HG02763 (cell line): ENCODE measurements around the gene JADE2.
"Not testable (repeated sequence)": the region's sequence is repeated elsewhere in the genome, so short reads cannot be mapped to it uniquely, and the experiment has no call there.

Source experiments
- ATAC-seq: cut with Tn5 transposase; IDR thresholded peaks from one replicate; pipeline ENCODE4 v1.9.1; 2021; ENCODE audit warnings: mild to moderate bottlenecking, moderate library complexity; ENCODE audit not compliant: unreplicated experiment

JADE2 gene

DNA sequence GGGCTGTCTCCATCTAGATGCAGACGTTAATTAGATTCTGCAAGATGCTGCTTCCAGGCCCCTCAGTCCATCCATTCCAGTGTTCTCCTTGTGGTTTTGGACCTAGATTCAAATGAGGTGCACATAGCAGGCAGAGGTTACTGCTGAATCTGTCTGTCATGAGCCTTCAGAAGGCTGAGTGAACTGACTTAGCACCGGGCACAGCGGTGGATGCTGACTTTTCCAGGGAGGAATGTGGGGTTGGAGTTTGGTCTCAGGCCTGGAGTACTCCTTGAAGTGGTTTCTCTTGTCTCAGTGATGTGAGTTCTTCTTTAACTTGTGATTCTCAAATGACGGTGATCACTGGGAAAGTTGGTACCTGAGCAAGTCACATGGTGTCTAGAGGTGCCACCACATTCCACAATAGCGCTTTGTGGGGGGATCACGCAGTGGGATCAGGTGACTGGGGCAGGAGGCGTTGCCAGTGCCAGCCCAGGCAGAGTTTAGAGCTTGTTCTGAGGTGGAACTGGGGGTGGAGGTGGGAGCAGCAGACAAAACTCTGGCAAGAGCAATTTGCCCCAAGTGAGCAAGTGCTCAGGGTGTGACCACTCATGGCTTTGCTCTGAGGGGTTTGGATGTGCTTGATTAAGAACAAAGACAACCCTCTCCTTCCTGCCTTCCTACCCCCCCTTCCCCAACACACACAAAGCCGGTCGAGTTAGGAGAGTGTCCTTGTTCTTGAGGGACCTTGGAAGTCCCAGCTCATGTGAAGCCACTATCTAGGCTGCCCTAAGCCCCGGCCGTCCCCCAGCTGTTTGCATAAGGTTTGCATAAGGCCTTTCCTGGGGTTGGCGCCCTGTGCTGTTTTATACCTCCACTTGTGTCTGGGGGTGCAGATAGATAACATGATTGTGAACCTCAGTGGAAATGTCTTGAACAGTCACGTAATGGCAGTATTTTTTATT lies 25.1 kb downstream of the JADE2 start:
- ATAC-seq: no peak

DNA sequence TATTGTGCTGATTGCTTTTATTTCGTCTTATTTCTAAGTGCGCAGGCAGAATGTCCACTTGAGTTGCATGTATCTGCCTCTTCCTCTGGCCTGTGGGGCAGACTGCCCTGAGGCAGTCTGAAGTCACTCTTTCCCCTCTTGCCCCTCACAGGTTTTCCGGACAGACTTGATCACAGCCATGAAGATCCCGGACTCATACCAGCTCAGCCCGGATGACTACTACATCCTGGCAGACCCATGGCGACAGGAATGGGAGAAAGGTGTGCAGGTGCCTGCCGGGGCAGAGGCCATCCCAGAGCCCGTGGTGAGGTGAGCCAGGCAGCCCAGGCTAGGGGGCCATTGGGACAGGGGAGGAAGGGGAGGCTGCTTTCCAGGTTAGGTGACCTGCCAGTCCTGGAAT lies 26.4 kb downstream of the JADE2 start:
- no peak for ATAC-seq

DNA sequence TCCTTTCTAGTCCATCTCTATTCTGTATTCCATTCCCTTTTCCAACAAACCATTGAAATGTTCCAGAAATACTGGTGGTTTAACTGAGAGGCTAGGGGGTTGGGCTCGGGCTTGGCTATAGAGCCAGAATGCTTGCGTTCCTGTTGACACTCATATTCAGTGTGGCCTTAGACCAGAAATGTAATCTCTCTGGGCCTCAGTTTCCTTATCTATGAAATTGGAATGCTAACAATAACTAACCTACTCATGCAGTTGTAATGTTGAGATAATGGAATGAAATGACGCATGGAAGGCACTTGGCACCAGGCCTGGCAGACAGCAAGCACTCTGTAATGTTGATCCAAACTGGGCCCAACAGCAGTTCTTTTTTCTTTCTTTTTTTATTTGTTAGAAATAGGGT lies 26.8 kb downstream of the JADE2 start:
- no peak for ATAC-seq

DNA sequence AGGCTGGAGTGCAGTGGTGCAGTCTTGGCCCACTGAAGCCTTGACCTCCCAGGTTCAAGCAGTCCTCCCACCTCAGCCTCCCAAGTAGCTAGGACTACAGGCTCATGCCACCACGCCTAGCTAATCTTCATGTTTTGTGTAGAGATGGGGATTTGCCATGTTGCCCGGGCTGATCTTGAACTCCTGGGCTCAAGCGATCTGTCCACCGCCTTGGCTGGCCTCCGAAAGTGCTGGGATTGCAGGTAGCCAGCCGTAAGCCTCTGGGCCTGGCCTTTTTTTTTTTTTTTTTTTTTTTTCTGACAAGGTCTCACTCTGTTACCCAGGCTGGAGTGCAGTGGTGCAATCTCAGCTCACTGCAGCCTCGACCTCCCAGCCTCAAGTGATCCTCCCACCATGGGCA lies 27.2 kb downstream of the JADE2 start:
- ATAC-seq: not testable (repeated sequence)

DNA sequence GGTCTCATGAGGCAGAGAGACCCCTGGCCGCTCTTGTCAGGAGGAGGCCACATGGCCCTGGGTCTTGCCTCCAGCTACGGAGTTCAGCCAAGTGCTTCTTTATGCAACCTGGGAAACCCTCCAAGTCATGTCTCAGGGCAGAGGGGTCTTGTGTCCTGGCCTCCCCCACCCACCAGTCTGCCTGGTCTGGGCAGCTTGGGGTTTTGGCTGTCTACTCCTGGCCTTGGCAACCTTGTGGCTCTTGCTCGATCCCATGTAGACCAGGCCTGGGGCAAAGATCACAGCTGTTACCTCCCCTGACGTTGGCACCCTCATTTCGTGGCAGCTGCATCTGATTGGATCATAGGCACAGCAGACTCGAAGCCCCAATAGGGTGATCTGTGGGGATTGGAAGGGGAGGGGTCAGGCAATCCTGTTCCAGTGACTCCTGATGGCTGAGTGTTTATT lies 28.4 kb downstream of the JADE2 start:
- no peak for ATAC-seq

DNA sequence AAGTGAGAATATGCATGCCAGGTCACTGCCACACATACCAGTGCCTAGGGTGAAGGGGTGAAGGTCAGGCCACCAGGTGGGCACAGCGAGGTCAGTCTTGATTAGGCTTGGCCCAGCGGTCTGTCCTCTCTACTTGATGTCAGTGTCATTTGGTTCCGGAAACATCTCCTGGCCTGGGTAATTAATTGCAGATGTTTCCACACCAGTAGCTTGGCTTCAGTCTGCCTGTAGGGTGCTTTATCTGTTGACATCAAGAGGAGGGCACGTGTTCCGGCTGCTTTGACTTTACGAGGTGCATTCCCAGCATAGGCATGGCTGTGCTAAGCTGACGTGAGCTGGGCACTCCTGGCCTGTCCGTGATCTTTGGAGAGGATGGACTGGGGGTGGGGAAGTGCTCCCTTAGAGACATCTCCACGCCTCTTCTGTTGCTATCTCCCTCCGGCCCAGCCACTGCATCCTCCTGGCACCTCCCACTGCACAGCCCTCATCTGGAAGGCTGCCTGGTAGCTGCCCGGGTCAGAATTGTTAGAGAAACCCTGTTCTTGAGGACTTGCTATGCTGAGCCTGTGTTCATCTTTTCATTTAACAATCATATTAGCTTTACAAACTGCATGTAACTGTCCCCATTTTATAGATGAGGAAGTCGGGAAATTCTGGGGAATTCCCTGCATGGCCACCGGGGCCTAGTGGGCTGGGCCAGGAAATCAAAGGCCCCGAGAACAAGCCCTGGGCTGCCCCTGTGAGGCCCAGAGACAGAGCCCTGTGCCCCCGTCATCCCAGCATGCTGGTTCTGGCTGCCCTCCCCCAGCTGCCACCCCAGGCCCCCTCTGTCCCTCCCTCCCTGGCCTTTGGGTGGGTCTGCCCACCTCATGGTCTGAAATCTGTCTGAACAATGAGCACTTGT lies 29.1 kb downstream of the JADE2 start:
- peak; percentile 37 for ATAC-seq

DNA sequence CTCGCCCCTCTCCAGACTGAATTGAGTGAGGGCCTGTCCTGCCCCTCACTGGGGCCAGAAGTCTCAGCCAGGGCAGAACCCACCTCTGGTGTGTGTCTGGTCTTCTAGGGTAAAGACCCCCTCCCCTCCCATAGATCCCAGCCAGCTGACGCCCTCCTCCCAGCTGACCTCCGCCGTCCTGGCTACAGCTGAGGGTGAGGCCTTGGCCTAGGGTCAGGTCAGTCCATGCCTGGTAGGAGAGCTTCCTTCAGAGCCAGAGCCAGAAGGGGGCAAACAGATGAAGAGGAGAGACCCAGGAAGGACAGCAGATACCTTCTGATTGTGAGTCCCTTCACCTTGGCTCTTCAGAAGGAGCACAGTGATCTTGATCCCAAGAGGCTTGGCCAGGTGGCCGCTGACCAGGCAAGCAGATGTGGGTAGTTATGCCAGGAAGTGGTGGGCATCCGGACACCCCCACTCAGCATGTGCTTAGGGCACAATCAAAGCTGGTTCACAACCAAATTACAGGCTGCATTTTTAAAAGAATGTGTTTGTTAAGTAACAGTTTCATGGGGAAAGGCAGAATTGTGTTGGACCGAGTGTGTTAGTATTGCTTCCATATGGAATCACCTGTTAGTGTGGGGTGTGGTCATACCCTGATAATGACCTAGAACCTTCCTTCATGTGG lies 29.9 kb downstream of the JADE2 start:
- no peak for ATAC-seq

DNA sequence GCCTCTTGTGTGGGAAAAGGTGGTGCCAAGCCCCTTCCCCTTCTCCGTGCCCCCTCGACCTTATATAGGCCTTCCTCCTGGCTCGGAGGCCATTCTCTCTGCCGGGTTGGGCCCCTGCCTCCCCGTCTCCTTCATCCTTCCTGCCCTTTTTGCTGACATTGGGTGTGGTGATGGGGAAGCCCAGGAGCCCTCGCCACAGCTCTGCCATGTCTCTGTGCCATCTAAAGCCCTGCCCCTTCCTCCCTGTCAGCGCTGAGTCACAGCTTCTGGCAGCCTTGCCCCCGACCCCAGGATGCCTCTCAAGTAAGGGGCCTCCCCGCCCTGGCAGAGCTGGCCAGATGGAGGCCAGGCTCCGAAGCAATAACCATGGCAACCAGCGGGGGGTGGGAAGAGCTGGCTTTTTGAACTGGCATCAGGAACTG lies 30.4 kb downstream of the JADE2 start:
- ATAC-seq: no peak

DNA sequence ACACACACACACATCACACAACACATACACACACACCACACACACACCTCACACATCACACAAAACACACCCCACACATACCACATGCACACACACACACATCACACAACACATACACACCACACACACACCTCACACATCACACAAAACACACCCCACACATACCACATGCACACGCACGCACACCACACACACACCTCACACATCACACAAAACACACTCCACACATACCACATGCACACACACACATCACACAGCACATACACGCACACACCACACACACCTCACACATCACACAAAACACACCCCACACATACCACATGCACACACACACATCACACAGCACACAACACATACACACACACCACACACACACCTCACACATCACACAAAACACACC lies 31.1 kb downstream of the JADE2 start:
- not testable (repeated sequence) for ATAC-seq

DNA sequence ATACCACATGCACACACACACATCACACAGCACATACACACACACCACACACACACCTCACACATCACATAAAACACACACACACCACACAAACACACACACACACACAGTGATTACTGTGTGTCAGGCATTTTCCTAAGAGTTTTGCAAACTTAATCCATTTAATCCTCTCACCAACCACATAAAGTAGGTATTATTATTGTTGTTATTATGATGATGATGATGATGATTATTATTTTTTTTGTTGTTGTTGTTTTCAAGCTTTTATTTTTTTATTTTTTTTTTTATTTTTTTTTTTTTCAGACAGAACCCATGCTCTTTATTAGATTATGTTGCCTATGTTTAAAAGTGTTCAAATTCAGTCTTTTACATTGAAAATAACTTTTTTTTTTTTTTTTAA lies 31.5 kb downstream of the JADE2 start:
- no peak for ATAC-seq

DNA sequence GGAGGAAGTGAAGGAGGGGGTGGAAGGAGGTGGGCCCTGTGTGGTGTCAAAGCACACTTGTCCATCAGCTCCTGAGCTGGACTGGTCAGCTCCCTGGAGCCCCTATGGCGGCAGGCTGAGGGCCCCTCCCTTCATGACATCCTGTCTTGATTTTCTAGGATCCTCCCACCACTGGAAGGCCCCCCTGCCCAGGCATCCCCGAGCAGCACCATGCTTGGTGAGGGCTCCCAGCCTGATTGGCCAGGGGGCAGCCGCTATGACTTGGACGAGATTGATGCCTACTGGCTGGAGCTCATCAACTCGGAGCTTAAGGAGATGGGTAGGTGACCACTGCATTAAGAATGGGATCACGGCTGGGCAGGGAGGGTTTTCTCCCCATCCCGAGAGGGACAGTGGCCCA lies 34.2 kb downstream of the JADE2 start:
- no peak for ATAC-seq

DNA sequence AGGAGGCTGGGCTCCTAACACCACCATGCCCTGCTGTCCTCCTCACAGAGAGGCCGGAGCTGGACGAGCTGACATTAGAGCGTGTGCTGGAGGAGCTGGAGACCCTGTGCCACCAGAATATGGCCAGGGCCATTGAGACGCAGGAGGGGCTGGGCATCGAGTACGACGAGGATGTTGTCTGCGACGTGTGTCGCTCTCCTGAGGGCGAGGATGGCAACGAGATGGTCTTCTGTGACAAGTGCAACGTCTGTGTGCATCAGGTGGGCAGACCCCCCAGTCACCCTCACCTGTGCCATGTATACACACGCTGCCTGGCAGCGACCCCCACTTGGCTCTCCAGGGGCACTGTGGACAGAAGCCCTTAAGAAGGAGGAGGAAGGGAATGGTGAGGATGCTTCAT lies 35.2 kb downstream of the JADE2 start:
- no peak for ATAC-seq

DNA sequence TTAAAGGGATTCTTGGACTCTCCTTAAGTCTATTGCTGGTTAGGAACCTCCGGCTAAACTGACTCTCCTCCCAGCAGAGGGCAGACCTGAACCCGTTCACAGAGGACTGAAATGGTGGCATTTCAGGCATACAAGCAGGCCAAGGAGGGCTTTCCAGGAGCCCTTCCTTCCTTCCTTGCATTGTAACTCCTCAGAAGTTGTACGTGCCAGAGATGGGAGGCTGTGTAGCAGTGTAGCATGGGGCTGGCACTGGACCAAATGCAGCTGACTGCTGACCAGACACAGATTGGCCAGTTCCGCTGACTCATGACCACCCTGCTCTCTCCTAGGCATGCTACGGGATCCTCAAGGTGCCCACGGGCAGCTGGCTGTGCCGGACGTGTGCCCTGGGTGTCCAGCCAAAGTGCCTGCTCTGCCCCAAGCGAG lies 36.4 kb downstream of the JADE2 start:
- ATAC-seq: no peak

DNA sequence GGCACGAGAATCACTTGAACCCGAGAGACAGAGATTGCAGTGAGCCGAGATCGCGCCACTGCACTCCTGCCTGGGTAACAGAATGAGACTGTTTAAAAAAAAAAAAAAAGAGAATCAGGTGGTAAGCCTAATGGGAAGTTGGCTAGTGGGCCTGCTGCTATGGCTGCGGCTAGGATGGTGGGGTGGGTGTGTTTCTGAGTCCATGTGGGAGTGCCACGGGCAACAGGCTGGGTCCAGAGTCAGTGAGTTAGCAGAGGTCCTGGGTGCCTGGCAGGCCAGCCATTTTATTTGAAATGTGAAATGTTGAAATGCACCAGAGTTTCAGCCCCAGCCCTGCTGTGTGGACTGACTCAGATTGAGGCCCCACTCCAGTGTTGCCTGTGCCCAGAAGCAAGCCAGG lies 37.8 kb downstream of the JADE2 start:
- ATAC-seq: no peak

DNA sequence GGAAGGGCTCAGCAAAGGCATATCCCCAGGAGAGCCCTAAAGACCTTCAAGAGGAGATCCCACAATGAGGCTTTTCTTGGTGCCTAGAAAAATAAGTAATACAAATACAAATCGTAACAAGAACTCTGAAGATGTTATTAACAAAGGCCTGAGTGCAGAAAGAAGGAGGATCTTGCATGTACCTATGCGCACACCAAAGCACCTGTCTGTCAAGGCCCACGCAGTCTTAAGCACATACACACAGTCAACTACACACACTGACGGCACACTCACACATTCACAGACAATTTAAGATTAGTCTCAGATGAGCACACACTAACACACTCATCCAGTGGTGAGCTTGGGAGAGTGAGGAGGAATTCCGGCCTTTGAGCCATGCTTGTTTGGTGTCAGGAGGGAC lies 38.5 kb downstream of the JADE2 start:
- no peak for ATAC-seq

DNA sequence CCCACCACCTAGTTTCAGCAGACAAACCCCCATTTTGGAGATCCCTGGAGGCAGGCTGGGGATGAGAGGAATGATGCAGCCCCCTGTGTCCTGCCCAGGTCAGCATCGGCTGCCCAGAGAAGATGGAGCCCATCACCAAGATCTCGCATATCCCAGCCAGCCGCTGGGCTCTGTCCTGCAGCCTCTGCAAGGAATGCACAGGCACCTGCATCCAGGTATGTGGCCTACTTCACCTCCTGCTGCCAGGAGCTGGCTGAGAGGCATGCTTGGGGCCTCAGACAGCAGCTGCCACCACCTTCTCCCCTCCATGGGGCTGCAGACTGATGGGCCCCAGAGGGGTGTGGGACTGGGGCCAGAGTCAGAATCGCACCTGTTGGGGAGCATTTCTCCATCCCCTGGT lies 38.9 kb downstream of the JADE2 start:
- ATAC-seq: no peak

DNA sequence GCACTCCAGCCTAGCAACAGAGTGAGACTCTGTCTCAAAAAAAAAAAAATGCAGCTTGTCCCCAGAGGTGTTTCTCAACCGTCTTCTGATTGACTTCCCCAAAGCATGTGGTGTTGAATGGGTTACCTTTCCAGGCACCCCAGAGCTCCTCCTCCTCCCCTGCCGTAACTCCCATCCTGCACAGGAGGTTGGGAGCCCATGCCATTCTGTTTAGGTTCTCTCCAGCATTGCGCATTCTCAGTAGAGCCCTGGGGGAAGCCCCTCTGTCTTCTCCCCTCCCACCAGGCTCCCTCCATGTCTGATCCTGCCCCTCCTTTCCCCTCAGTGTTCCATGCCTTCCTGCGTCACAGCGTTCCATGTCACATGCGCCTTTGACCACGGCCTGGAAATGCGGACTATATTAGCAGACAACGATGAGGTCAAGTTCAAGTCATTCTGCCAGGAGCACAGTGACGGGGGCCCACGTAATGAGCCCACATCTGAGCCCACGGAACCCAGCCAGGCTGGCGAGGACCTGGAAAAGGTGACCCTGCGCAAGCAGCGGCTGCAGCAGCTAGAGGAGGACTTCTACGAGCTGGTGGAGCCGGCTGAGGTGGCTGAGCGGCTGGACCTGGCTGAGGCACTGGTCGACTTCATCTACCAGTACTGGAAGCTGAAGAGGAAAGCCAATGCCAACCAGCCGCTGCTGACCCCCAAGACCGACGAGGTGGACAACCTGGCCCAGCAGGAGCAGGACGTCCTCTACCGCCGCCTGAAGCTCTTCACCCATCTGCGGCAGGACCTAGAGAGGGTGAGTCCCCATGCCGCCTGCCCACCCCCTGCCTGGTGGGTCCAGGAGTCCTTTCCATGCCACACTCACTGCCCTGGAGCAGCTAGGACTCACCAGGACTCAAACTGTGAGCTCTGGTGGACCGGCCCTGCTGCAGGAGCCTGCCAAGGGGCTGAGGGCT lies 40.6 kb downstream of the JADE2 start:
- no peak for ATAC-seq

DNA sequence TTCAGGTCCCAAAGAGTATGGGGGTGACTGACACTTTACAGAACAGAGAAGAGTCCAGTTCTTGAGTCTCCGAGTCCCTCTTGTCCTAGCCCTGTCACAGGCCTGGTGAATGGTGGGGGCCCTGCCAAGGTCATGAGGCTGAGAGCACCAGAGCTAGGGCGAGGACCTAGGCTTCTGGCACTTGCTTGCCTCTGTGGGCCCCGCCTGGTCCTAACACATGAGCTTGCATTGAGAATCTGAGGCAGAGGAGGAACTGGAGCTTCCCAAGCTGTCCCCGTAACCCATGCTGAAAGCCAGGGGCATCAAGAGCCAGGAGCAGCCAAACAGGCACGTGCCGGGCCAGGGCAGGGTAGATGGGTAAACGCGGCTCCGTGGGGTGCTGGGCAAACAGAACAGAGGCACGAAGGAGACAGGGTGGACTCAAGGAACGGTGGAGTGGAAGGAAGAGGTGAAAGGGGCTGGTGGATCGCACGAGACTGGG lies 41.3 kb downstream of the JADE2 start:
- no peak for ATAC-seq

DNA sequence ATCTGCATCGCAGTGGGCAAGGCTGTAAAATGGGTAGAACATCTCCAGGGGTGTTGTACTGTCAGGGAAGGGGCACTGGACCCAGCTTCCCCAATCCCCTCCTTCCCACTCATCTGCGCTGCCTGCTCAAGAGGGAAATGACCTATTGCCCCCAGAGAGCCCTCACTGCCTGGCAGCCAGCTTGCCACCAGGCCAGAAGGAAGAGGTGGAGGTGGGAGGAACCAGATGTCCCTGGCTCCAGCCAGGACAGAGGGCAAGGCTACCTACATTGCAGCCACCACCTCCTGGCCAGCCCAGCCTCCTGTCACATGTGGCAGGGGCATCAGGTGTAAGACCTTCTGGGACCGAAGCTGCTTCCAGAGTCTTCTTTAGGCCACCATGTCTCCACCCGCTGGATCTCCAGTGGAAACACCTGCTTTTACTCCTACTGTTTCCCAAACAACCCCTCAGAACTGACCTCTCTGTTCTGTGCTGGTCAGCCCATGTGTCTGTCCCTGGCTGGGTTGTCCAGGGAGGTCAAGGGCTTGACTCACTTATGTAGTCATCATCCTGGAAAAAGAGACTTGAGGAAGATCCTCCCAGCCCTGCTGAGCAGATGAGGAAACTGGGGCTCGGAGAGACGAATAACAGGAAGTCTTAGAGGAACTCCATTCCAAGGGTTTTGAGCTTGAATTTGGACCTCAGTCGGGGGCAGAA lies 42.3 kb downstream of the JADE2 start:
- no peak for ATAC-seq
